WTC11 (cell line): ENCODE results near the gene EVI5L. TPM values are rescaled to one million over a fixed set of nuclear protein-coding genes. Genes with fewer than 3 reads are reported as not detected.

Experiments
- ATAC-seq: fragments of 200-7000 bp; cut with Tn5 transposase; 2 replicates; pipeline ENCODE4 v1.10.0; 2021; ENCODE audit warnings: mild to moderate bottlenecking, moderate library complexity
- CTCF ChIA-PET: fragments of 300-600 bp; sonication (Branson Sonifier 250); formaldehyde crosslinking; loops from one replicate; lab custom pipeline; 2021; ENCODE audit warnings: antibody characterized with exemption; lab: Charles Lee
- POLR2A ChIA-PET: fragments of 350-600 bp; sonication (Branson Sonifier 250); formaldehyde crosslinking; loops from one replicate; lab custom pipeline; 2021; ENCODE audit warnings: antibody characterized with exemption; lab: Charles Lee
- DNase-seq: peaks from one replicate; pipeline ENCODE4 v3.0.0; 2021; ENCODE audit warnings: low spot score
- H3K27ac Mint-ChIP-seq: 2 replicates; pipeline ENCODE4 v1.8.0; 2021; ENCODE audit warnings: mixed read lengths
- H3K27me3 Mint-ChIP-seq: 2 replicates; pipeline ENCODE4 v1.8.0; 2021; ENCODE audit warnings: low read depth, mild to moderate bottlenecking, moderate library complexity, mixed read lengths
- H3K36me3 Mint-ChIP-seq: 2 replicates; pipeline ENCODE4 v1.8.0; 2021; ENCODE audit warnings: mixed read lengths
- H3K4me1 Mint-ChIP-seq: 2 replicates; pipeline ENCODE4 v1.8.0; 2022; ENCODE audit warnings: mixed read lengths
- H3K4me3 Mint-ChIP-seq: 2 replicates; pipeline ENCODE4 v1.8.0; 2021; ENCODE audit warnings: mild to moderate bottlenecking, moderate library complexity, mixed read lengths
- H3K9me3 Mint-ChIP-seq: 2 replicates; pipeline ENCODE4 v1.8.0; 2021; ENCODE audit warnings: mixed read lengths
- ATF1 ChIP-seq: sonication (generic); formaldehyde crosslinking; IDR thresholded peaks from 2 replicates; pipeline ENCODE4 v1.8.1; 2023; ENCODE audit warnings: mild to moderate bottlenecking, moderate library complexity, missing genetic modification reagents
- CTCF ChIP-seq: fragments of 200-600 bp; IDR thresholded peaks from 2 replicates; pipeline ENCODE4 v1.8.0; 2022; ENCODE audit warnings: antibody characterized with exemption
- E2F5 ChIP-seq: sonication (generic); formaldehyde crosslinking; IDR thresholded peaks from 2 replicates; pipeline ENCODE4 v1.8.1; 2022; ENCODE audit warnings: mild to moderate bottlenecking, moderate library complexity, missing genetic modification reagents
- NR1H2 ChIP-seq: sonication (generic); formaldehyde crosslinking; IDR thresholded peaks from 2 replicates; pipeline ENCODE4 v1.9.0; 2021; ENCODE audit warnings: mild to moderate bottlenecking, moderate library complexity, missing genetic modification reagents
- PREB ChIP-seq: sonication (generic); formaldehyde crosslinking; IDR thresholded peaks from 2 replicates; pipeline ENCODE4 v1.8.1; 2022; ENCODE audit warnings: mild to moderate bottlenecking, missing genetic modification reagents, moderate library complexity, borderline replicate concordance
- RELA ChIP-seq: sonication (generic); formaldehyde crosslinking; IDR thresholded peaks from 2 replicates; pipeline ENCODE4 v1.8.1; 2022; ENCODE audit warnings: missing genetic modification reagents, mild to moderate bottlenecking, borderline replicate concordance
- RORB ChIP-seq: fragments of 250-450 bp; sonication (Bioruptor Pico); IDR thresholded peaks from 2 replicates; pipeline ENCODE4 v1.9.0; 2021; ENCODE audit warnings: mild to moderate bottlenecking
- SOX15 ChIP-seq: fragments of 250-450 bp; sonication (Bioruptor Pico); IDR thresholded peaks from 2 replicates; pipeline ENCODE4 v1.9.0; 2021; ENCODE audit warnings: mild to moderate bottlenecking
- SP1 ChIP-seq: sonication (generic); formaldehyde crosslinking; conservative IDR thresholded peaks from 2 replicates; pipeline ENCODE4 v1.8.1; 2022; ENCODE audit warnings: missing genetic modification reagents
- ZBTB21 ChIP-seq: sonication (generic); formaldehyde crosslinking; IDR thresholded peaks from 2 replicates; pipeline ENCODE4 v1.8.1; 2023; ENCODE audit warnings: mild to moderate bottlenecking, missing genetic modification reagents, borderline replicate concordance
- ZMAT4 ChIP-seq: fragments of 250-450 bp; sonication (Bioruptor Pico); IDR thresholded peaks from 2 replicates; pipeline ENCODE4 v1.9.0; 2021; ENCODE audit warnings: mild to moderate bottlenecking
- ZNF121 ChIP-seq: sonication (generic); formaldehyde crosslinking; IDR thresholded peaks from 2 replicates; pipeline ENCODE4 v1.8.0; 2023; ENCODE audit warnings: missing genetic modification reagents
- ZNF263 ChIP-seq: sonication (generic); formaldehyde crosslinking; IDR thresholded peaks from 2 replicates; pipeline ENCODE4 v1.8.1; 2022; ENCODE audit warnings: low read depth, mild to moderate bottlenecking, moderate library complexity, missing genetic modification reagents
- ZNF423 ChIP-seq: fragments of 250-450 bp; sonication (Bioruptor Pico); IDR thresholded peaks from 2 replicates; pipeline ENCODE4 v2.1.2; 2022; ENCODE audit warnings: mild to moderate bottlenecking, moderate library complexity
- total RNA-seq: library from RNA; stranded (reverse); gene quantifications from 3 replicates; pipeline ENCODE4 v1.2.3, GENCODE V29; 2021
- TF ChIP-seq, protein P1 (sequence below): sonication (generic); formaldehyde crosslinking; IDR thresholded peaks from 2 replicates; pipeline ENCODE4 v1.8.1; 2023; ENCODE audit warnings: mild to moderate bottlenecking, missing genetic modification reagents, borderline replicate concordance
- TF ChIP-seq, protein P2 (sequence below): sonication (generic); formaldehyde crosslinking; IDR thresholded peaks from 2 replicates; pipeline ENCODE4 v1.8.1; 2023; ENCODE audit warnings: mild to moderate bottlenecking, missing genetic modification reagents, moderate library complexity
- TF ChIP-seq, protein P3 (sequence below): sonication (generic); formaldehyde crosslinking; IDR thresholded peaks from 2 replicates; pipeline ENCODE4 v1.8.0; 2022; ENCODE audit warnings: mild to moderate bottlenecking, missing genetic modification reagents

Gene EVI5L
- total RNA-seq, 1 experiment from 2014 or later, result 10.5 TPM

DNA sequence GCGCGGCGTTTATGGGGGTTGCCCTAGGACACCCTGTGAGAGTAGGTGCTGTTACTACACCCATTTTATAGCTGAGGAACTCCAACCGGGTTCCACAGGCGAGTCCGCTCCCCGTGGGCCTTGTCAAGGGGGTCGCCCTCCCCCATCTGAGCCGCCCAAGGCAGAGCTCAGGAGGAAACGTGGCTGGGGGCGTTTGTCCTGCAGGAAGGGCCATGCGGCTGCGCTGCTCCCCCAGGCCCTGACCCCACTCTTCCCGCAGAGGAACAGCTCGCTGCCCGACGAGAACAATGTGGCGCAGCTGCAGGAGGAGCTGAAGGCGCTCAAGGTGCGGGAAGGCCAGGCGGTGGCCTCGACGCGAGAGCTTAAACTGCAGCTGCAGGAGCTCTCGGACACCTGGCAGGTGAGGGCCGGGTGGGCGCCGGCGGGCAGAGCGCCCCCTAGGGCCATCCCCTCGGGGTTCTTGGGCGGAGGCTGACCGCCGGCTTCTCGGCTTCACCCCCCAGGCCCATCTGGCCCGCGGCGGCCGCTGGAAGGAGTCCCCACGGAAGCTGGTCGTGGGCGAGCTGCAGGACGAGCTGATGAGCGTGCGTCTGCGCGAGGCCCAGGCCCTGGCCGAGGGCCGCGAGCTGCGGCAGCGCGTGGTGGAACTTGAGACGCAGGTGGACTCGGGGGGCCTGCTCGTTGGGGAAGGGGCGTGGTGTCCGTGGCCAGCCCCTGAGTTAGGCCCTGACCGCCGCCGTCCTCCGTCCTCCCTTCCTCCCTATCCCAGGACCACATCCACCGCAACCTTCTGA is 31.8 kb downstream of the EVI5L start (continued):
- TF ChIP-seq, protein P1, sequence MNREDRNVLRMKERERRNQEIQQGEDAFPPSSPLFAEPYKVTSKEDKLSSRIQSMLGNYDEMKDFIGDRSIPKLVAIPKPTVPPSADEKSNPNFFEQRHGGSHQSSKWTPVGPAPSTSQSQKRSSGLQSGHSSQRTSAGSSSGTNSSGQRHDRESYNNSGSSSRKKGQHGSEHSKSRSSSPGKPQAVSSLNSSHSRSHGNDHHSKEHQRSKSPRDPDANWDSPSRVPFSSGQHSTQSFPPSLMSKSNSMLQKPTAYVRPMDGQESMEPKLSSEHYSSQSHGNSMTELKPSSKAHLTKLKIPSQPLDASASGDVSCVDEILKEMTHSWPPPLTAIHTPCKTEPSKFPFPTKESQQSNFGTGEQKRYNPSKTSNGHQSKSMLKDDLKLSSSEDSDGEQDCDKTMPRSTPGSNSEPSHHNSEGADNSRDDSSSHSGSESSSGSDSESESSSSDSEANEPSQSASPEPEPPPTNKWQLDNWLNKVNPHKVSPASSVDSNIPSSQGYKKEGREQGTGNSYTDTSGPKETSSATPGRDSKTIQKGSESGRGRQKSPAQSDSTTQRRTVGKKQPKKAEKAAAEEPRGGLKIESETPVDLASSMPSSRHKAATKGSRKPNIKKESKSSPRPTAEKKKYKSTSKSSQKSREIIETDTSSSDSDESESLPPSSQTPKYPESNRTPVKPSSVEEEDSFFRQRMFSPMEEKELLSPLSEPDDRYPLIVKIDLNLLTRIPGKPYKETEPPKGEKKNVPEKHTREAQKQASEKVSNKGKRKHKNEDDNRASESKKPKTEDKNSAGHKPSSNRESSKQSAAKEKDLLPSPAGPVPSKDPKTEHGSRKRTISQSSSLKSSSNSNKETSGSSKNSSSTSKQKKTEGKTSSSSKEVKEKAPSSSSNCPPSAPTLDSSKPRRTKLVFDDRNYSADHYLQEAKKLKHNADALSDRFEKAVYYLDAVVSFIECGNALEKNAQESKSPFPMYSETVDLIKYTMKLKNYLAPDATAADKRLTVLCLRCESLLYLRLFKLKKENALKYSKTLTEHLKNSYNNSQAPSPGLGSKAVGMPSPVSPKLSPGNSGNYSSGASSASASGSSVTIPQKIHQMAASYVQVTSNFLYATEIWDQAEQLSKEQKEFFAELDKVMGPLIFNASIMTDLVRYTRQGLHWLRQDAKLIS (CRISPR knock-in tag), result no peak
- TF ChIP-seq, protein P2, sequence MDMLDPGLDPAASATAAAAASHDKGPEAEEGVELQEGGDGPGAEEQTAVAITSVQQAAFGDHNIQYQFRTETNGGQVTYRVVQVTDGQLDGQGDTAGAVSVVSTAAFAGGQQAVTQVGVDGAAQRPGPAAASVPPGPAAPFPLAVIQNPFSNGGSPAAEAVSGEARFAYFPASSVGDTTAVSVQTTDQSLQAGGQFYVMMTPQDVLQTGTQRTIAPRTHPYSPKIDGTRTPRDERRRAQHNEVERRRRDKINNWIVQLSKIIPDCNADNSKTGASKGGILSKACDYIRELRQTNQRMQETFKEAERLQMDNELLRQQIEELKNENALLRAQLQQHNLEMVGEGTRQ (CRISPR knock-in tag), result no peak
- no peak for TF ChIP-seq NR1H2 (CRISPR knock-in tag)
- TF ChIP-seq ATF1 (CRISPR knock-in tag), result no peak
- TF ChIP-seq, protein P3, sequence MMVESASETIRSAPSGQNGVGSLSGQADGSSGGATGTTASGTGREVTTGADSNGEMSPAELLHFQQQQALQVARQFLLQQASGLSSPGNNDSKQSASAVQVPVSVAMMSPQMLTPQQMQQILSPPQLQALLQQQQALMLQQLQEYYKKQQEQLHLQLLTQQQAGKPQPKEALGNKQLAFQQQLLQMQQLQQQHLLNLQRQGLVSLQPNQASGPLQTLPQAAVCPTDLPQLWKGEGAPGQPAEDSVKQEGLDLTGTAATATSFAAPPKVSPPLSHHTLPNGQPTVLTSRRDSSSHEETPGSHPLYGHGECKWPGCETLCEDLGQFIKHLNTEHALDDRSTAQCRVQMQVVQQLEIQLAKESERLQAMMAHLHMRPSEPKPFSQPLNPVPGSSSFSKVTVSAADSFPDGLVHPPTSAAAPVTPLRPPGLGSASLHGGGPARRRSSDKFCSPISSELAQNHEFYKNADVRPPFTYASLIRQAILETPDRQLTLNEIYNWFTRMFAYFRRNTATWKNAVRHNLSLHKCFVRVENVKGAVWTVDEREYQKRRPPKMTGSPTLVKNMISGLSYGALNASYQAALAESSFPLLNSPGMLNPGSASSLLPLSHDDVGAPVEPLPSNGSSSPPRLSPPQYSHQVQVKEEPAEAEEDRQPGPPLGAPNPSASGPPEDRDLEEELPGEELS, result 0 out of 2 replicates have a peak, but pooled peaks have one; percentile 36
- no peak for TF ChIP-seq ZNF121 (CRISPR knock-in tag)
- TF ChIP-seq SOX15 (CRISPR knock-in tag), result no peak

DNA sequence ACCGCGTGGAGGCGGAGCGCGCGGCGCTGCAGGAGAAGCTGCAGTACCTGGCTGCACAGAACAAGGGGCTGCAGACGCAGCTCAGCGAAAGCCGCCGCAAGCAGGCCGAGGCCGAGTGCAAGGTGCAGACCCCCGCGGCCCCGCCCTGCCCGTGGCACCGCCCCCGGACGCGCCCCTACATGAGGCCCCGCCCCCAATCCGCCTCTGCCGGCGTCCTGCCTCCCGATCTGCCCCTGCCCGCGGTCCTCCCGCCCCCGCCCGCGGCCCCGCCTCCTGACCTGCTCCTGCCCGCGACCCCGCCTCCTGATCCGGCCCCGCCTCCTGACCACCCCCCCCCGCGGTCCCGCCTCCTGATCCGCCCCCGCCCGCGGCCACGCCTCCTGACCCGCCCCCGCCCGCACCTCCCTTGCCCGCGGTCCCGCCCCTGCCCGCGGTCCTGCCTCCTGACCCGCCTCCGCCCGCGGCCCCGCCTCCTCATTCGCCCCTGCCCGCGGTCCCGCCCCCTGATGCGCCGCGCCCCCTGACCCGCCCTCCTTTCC is 32.5 kb downstream of the EVI5L start:
- ChIA-PET POLR2A (interaction anchor here (1.0 to 1.9 kb wide), 6 partner anchors 9 to 59 kb away, joined by 3 to 8 read pairs (median 4); partner anchors contain the start of gene MAP2K7), CTCF (interaction anchor here (0.9 to 4.5 kb wide), 25 partner anchors 10 to 294 kb away, joined by 3 to 45 read pairs (median 8); partner anchors contain the start of genes LRRC8E, MAP2K7, PRR36 and SNAPC2)
- Mint-ChIP-seq H3K27ac (no peak overlapping the region), H3K4me1 (peaks cover 21% of the 10 kb centered on the region), H3K27me3 (peaks cover 77% of the 10 kb centered on the region), H3K4me3 (peak overlapping the region; percentile 79), H3K9me3 (no peaks in the 10 kb centered on the region), H3K36me3 (no peaks in the 10 kb centered on the region)
- peak; percentile 71 for ATAC-seq
- peak; percentile 99 for DNase-seq
- TF ChIP-seq ZNF263 (CRISPR knock-in tag) (0 out of 2 replicates have a peak, but pooled peaks have one; percentile 82), SP1 (peak; percentile 60; the same call in 1 of the 2 replicates), ZMAT4 (CRISPR knock-in tag) (no peak)

- Mint-ChIP-seq H3K36me3 (no peaks in the 10 kb centered on the region), H3K27ac (no peak overlapping the region), H3K9me3 (no peaks in the 10 kb centered on the region), H3K27me3 (peaks cover 85% of the 10 kb centered on the region), H3K4me1 (peaks cover 20% of the 10 kb centered on the region), H3K4me3 (peak overlapping the region; percentile 56)
- ChIA-PET POLR2A (interaction anchor here (1.1 to 1.9 kb wide), 3 partner anchors 12 to 54 kb away, joined by 3 to 8 read pairs (median 4); partner anchors contain the start of gene MAP2K7), CTCF (interaction anchor here (1.3 to 4.5 kb wide), 14 partner anchors 9 to 295 kb away, joined by 3 to 45 read pairs (median 18); partner anchors contain the start of genes MAP2K7, PRR36 and TIMM44)
- DNase-seq, result peak; percentile 69
- ATAC-seq, result peak; percentile 18
- TF ChIP-seq E2F5, result 0 out of 2 replicates have a peak, but pooled peaks have one; percentile 52
- TF ChIP-seq ZNF423, result no peak
- 0 out of 2 replicates have a peak, but pooled peaks have one; percentile 33 for TF ChIP-seq ZBTB21 (CRISPR knock-in tag)
- no peak for TF ChIP-seq PREB (CRISPR knock-in tag)
- no peak for TF ChIP-seq RORB (CRISPR knock-in tag)
- no peak for TF ChIP-seq ZMAT4 (CRISPR knock-in tag)
- peak; percentile 81; the same call in 1 of the 2 replicates for TF ChIP-seq RELA (CRISPR knock-in tag)
- TF ChIP-seq CTCF, result no peak
Observed at GRCh38 chr19:7863157-7863970, 33.3 kb downstream of the EVI5L start.
